GM19023 (cell line): ENCODE measurements around the gene TNIP1.

Experiments used
- ATAC-seq: cut with Tn5 transposase; IDR thresholded peaks from one replicate; pipeline ENCODE4 v1.9.1; 2021; ENCODE audit warnings: mild to moderate bottlenecking, moderate library complexity; ENCODE audit not compliant: unreplicated experiment

TNIP1 gene

DNA sequence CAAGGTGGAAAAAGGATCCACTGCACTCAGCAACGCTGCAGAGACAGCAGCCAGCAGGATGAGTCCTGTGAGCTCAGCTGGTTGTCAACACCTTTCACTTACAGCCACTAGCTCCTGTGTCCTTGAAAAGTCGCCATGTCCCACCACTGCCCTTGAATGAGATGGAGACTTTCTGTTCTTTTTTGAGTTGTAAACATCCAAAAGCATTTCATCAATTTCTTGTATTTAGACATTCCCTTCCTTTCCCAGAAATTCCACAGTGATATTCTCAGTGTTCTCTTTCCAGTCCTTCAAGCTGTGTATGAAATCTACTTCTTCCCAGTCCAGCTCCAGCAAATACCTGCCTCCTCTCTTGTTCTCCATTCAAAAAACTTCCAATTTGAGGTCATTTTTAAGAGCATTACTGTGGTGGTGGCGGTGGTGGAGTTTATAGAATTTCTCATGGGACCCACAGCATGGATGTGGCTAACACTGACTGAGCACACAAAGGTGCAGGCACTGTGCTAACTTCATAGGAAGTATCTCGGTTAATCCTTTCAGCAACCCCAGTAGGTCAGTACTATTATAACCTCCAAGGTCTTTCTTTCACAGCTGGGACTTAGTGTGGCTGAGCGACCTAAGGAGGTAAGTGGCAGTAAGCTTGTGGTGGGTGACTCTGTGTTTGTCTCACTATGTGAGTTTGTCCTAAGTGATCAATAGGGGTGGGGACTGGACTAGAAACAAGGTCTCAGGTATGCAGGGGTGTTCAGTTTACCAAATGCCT is 75.5 kb downstream of the TNIP1 start:
- no peak for ATAC-seq

DNA sequence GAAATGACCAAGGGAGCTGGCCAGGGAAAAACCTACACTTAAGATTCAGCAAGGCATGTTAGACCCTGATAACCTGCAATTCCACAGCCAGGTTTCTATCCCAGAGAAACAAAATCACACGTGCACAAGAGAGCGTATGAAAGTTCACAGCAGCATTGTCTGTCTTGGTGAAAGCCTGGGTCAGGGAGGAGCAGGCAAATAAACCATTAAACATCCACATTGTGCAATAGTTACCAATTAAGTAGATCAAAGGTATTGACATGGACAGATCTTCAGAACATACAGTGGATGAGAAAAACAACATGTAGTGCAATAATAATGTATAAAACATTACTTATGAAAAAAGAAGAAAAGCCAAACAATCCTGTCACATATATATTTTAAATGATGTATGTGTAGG is 76.3 kb downstream of the TNIP1 start:
- ATAC-seq: no peak

DNA sequence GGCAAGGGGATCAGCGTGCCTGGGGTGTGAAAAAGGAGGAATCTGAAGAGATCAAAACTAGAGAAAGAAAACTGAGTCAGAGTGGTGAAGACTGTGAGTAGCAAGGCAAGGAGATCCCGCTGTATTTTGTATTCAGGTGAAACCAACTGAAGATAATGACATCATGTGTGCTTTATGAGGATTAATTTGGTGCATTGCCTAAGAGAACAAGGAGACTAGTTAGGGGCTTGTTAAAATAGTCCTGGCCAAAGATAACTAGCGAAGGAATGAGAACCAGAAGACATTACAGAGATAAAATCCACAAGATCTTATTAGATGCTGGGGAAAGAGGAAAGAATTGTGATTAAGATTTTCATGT is 77.4 kb downstream of the TNIP1 start:
- no peak for ATAC-seq

DNA sequence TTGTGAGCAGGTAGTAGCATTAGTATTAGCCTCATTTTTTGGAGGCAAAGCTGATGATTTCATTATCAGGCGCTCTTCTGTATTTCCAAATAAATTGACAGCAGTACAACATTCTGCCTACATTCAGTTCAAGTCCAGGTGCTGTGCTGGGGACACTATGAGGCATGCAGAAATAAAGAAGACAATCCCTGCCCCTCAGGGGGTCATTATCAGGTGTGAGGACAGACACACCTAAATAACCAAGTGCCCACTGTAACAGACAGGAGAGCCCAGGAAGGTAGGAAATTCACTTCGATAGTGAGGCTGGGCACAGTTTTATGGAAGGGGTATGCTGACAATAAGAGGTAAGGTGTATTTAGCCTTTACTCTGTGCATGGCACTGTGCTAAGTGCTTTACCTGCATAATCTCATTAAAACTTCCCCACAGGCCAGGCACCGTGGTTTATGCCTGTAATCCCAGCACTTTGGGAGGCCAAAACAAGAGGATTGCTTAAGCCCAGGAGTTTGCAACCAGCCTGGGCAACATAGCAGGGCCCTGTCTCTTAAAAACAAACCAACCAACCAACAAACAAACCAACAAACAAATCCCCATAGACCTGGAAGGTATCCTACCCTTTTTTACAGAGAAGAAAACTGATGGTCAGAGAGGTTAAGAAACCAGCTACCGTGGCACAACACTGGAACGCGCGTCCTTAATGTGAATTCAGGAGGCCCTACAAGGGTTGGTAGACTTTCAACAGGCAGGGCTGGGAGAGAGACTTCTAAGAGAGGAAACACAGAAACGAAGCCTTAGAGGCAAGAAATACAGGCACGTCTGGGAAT is 77.9 kb downstream of the TNIP1 start:
- ATAC-seq: no peak

DNA sequence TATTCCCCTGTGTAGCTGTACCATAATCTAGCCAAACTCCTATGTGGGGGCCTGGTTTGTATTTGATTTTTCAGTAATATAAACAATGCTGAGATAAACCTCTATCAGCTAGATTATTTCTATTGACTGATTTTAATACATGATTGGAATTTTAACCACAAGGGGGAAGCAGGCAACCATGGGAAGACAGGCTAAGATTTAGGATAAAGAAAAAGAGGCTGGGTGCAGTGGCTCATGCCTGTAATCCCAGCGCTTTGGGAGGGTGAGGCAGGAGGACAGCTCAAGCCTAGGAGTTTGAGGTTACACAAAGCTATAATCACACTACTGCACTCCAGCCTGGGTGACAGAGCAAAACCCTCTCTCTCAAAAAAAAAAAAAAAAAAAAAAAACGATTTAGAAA is 78.6 kb downstream of the TNIP1 start:
- ATAC-seq: no peak

DNA sequence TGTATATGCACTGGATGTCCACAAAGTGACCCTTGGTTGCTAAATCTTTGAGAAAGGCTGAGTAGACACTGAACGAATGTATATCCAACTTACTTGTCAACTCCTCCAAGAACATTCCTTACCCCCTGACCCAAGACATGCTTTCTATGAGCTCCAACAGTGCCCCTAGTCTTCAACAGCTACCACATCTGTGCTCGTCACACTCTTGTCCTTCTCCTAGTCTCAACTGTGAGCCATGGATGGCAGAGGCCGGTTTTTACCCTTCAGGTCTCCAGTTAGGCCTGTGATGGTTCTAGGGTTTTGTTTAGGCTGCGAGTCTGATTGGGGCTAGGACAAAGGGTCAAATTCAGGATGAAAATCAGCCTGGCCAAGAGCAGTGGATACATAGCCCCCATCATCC is 79.4 kb downstream of the TNIP1 start:
- no peak for ATAC-seq

DNA sequence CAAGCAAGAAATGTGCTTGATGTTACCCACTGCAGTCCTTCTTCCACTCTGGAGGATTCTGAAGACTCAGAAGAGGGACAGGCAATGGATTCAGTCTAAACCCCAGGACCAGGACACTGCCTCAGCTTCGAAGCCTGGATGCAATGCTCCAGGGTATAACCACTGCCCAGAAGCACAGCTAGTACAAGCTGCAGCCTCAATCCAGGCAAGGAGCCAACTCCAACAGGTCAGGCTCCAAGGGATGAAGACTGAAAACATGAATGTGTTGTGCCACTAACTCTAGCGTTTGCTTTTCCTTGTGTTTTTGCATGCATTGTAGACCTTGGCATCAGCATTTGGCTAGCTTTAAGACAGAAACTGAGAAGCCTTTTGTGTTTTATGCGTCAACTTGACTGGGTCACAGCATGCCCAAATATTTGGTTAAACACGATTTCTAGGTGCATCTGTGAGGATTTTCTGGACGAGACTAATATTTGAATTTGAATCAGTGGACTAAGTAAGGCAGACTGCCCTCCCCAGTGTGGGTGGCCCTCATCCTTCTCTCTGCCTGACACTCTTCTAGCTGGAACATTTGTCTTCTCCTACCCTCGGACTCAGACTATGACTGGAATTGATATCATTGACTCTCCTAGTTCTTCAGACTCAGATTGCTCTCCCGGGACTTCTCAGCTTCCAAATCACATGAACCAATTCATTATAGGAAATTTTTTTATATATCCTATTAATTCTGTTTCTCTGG is 81.0 kb downstream of the TNIP1 start:
- ATAC-seq: no peak

DNA sequence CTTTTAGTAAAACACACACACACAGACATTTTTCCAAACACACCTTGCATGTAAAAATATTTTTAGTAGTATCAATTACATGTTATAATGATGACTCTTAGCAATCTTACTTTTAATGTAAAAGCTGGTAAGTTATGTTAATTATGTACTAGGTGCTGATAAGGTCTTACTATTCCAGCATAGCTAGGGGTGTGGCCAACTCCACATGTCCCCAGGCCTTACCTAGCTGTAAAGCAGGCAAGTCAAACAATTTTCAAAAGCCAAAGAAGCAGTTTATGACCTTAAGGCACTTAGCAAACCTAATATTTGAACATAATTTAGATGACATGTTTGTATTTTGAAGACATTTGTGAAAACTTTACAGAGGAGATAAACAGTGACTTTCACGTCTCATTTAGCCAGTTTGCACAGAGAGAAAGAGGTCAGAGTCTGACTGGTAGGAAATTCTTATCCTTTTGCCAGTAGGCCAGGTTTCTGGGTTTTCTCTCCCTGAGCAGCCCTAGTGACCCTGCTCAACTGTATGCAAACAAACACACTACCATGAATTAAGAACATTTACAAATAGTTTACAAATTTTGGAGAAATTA is 86.9 kb downstream of the TNIP1 start:
- ATAC-seq: no peak

DNA sequence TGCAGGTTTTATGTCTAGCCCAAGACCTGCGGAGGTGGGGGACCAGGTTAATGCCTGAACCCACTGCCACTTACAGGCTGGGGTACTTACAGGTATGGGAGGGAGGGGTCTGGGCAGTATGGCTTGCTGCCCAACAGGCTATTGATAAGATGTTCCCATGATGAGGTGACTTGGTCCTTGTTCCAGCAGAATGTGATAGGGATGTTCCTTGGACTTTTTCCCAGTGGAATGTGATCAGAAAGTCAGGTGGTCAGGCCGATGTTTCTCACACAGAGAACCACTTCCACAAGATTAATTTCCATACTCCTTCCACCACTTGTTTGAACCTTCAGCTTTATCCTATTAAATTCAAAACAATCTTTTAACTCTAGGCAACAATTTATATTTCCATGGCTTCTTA is 87.4 kb downstream of the TNIP1 start:
- no peak for ATAC-seq

DNA sequence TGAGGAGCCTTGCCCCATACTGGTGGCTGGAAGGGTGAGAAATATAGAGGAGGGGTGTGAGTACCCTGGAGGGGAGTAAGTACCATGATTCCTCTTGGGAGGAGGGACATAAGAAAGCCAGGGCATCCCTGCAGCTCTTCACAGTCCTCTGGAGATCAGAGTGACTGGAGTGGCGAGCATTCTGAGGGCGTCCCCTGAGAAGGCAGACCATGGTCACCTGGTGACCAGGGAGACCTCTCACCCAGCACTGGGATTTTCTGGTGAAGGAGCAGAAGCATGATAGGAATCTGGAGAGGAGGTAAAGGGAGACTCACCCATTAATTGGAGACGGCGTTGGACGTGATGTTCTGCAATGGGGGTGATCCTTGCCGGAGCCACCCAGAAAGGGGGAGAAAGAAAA is 88.1 kb downstream of the TNIP1 start:
- ATAC-seq: no peak

DNA sequence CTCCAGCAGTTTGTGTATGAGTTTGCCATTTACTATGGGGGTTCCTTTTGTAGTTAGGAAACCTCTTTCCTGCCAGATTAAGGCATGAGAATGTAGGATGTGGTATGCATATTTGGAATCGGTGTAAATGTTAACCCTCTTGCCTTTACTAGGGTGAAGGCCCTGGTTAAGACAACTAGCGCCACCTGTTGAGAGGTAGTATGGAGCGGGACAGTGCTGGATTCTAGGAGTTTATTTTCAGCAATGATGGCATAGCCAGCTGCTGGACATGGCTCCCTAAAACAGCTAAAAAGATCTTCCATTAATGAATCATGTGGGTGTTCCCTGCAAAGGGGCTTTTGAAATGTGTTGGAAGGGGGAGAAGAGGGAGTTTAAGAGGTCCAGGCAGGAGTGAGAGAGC is 91.1 kb downstream of the TNIP1 start:
- ATAC-seq: no peak

DNA sequence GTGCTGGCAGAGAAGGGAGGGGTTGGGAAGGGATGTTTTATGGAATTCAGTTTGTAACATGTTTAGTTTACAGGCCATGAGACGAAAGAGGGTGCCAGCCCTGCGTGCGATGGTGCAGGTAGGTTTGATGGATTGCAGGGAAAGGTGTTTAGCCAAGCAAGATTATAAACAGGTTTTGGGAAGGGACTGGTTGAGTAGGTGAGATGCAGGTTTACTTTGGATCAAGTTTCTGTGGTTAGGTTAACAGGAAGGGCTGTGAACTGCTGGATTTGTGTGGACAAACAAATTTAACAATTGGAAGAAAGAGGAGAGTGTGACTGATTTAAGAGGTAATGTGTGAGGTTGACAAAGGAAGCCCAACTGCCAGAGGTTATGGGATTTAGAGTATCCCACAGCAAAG is 93.1 kb downstream of the TNIP1 start:
- no peak for ATAC-seq
